DOHH2 (cell line): Measurements from ENCODE around the gene SMLR1.

ENCODE experiments used
- CTCF ChIP-seq: fragments of 200-600 bp; sonication (generic); IDR thresholded peaks from one replicate; pipeline ENCODE4 v1.5.1; 2014; ENCODE audit warnings: antibody characterized with exemption, mild to moderate bottlenecking, low read depth, low read length; ENCODE audit not compliant: poor library complexity, severe bottlenecking
- EZH2phosphoT487 ChIP-seq: fragments of 200-600 bp; sonication (generic); IDR thresholded peaks from 2 replicates; pipeline ENCODE4 v1.6.1; 2017; ENCODE audit warnings: borderline replicate concordance, mild to moderate bottlenecking, antibody characterized with exemption, low read length, moderate library complexity, mixed read lengths

GRCh38 chr6:130780122-130780521, 47.1 kb upstream of the SMLR1 start:
- TF ChIP-seq CTCF (no peak), EZH2phosphoT487 (no peak)
